Urothelium cell line (cell line): Measurements from ENCODE around the gene CGB8.

Source experiments
- DNase-seq: peaks from one replicate; pipeline ENCODE4 v3.0.0; 2011; ENCODE audit warnings: low spot score, mixed read lengths
- FAIRE-seq: peaks from 2 replicates; lab custom pipeline; 2011; peaks lifted over from hg19 to GRCh38; lab: Jason Lieb, UNC

CGB8 gene

GRCh38 chr19:49014123-49014869 lies 34.6 kb downstream of the CGB8 start:
- DNase-seq: no peak
- no peak for FAIRE-seq

- FAIRE-seq (no peak), DNase-seq (no peak)
These were observed 37.7 kb downstream of the CGB8 start for GRCh38 chr19:49011194-49011593.

GRCh38 chr19:49010453-49010852 lies 38.5 kb downstream of the CGB8 start:
- no peak for FAIRE-seq
- DNase-seq: no peak

GRCh38 chr19:49009828-49010227 lies 39.1 kb downstream of the CGB8 start:
- DNase-seq (no peak), FAIRE-seq (no peak)

- DNase-seq (no peak), FAIRE-seq (no peak)
These were observed 42.0 kb downstream of the CGB8 start for GRCh38 chr19:49006905-49007304.

- DNase-seq: no peak
- FAIRE-seq: no peak
These were observed 43.8 kb downstream of the CGB8 start for GRCh38 chr19:49004964-49005614.

GRCh38 chr19:49004133-49004532 lies 44.8 kb downstream of the CGB8 start:
- no peak for DNase-seq
- FAIRE-seq: no peak

- FAIRE-seq: no peak
- peak; percentile 53 for DNase-seq
These were observed 49.2 kb downstream of the CGB8 start for GRCh38 chr19:48999481-49000325.

- FAIRE-seq: no peak
- DNase-seq: peak; percentile 41
These were observed 50.9 kb downstream of the CGB8 start for GRCh38 chr19:48997972-48998371.
